Mesodermal cell (in vitro differentiated cells): ENCODE results near the gene LCE3E.

Experiments
- H3K27ac ChIP-seq: 2 replicates; pipeline ENCODE4 v1.7.0; 2013; ENCODE audit warnings: mild to moderate bottlenecking, low read depth, low read length, moderate library complexity; ENCODE audit not compliant: severe bottlenecking
- H3K36me3 ChIP-seq: 2 replicates; pipeline ENCODE4 v1.7.1; 2013; ENCODE audit warnings: mild to moderate bottlenecking, low read length, moderate library complexity; ENCODE audit not compliant: control insufficient read depth, insufficient read depth
- H3K4me1 ChIP-seq: one replicate; pipeline ENCODE4 v1.7.1; 2013; ENCODE audit warnings: mild to moderate bottlenecking, low read length; ENCODE audit not compliant: insufficient read depth, control insufficient read depth, poor library complexity, severe bottlenecking
- H3K4me3 ChIP-seq: 2 replicates; pipeline ENCODE4 v1.7.0; 2013; ENCODE audit warnings: low read length, control low read depth, mild to moderate bottlenecking; ENCODE audit not compliant: insufficient read depth, poor library complexity, severe bottlenecking; ENCODE audit errors: extremely low read depth
- H3K9me3 ChIP-seq: 2 replicates; pipeline ENCODE4 v1.7.1; 2013; ENCODE audit warnings: mild to moderate bottlenecking, low read length, moderate library complexity; ENCODE audit not compliant: control insufficient read depth
- WGBS, 2 experiments: methylation state at CpG; one replicate each; pipeline ENCODE4 v1.1.5; 2013; ENCODE audit warnings: missing lambda C conversion rate in 2 of 2; ENCODE audit not compliant: insufficient coverage in 2 of 2; 5-methylcytosine and 5-hydroxymethylcytosine counted together

The LCE3E gene

DNA sequence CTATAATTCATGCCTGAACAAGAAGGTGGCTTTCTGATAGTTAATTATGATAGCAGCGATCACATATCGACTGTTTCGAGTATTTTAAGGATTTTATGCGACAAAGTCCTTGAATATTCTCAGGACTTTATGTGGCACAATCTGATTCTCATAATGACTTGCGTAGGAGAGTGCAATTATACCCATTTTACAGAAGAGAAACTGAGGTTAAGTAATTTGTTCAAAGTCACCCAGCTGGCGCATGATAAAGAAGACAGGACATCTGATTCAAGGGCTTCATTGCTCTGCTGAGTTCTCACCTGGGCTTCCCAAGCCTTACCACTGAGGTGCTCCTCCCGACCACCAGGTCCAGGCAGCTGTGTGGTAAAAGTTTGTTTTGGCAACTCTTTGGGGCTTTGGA, 50.5 kb downstream of the LCE3E start:
- no peak overlapping the region for H3K27ac ChIP-seq
- no peaks in the 10 kb centered on the region for H3K36me3 ChIP-seq
- H3K4me3 ChIP-seq, result no peak overlapping the region
- no peaks in the 10 kb centered on the region for H3K4me1 ChIP-seq
- 62 to 74% methylated on average over 4 to 5 of the region's 7 CpGs for WGBS, 2 experiments
- H3K9me3 ChIP-seq, result peaks cover 73% of the 10 kb centered on the region
